GM19099 (cell line): ENCODE measurements around the gene UBASH3B.

Experiments
- POLR2A ChIP-seq: IDR thresholded peaks from 3 replicates; pipeline ENCODE4 v1.6.1; 2011; ENCODE audit warnings: low read depth; ENCODE audit not compliant: insufficient read length; ENCODE audit errors: extremely low read depth

Gene UBASH3B

DNA sequence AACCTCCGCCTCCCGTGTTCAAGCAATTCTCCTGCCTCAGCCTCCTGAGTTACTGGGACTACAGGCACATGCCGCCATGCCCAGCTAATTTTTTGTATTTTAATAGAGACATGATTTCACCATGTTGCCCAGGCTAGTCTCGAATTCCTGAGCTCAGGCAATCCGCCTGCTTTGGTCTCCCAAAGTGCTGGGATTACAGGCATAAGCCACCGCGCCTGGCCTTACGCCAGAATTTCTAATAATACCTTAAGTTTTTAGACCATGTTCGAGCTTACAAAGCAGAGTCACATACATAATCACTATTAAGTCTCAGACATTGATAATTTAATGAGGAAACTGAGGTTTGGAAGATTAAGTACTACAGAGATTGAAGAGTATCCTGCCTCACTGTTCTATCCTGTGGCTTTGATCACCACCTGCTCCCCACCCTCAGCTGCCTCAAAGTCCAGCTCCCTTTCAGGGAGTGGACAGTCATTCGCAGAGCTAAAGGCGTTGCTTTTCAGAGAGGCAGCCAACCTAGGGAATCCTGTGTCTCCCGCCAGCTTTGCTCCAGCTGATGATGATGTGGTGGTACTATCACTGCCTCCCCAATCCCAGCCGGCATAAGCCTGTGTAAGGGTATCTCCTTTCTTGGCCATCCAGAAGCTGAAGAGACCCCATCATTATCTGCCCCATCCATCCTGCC lies 7.7 kb downstream of the UBASH3B start:
- no peak for TF ChIP-seq POLR2A

DNA sequence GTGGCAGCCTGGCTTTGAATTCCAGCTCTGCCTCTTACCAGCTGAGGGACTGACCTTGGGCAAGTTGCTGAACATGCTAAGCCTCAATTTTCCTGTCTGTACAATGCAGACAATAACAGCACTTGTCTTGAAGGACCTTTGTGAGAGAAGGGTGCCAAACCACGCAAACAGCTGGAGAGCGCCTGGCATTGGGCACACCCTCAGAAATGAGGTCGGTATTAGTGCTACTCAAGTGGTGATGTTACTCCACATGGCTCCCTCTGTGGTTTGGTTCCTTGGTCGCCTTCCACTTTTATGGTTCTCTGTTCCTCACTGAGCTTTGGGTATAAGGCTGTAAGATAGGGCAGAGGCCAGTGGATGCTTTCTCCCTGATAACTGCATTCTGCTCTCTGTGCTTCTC lies 8.2 kb downstream of the UBASH3B start:
- TF ChIP-seq POLR2A = no peak

DNA sequence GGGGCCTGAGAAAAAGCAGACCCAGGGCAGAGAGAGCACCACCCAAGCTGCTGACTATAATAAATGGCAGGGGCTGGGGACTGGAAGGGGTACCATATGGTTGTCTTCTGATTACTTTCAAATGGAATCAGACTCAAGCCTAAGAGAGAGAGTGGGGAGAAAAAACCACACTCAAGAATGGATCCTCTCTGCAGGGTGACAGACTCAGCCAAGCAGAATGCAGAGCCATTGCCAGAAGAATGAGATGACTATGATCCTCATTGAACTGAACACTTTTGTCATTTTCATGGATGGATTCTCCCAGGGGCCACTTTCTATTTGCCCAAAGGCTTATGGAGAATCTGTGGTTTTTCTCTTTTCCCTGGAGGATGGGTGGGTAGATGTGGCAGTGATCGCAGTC lies 8.7 kb downstream of the UBASH3B start:
- TF ChIP-seq POLR2A = no peak

DNA sequence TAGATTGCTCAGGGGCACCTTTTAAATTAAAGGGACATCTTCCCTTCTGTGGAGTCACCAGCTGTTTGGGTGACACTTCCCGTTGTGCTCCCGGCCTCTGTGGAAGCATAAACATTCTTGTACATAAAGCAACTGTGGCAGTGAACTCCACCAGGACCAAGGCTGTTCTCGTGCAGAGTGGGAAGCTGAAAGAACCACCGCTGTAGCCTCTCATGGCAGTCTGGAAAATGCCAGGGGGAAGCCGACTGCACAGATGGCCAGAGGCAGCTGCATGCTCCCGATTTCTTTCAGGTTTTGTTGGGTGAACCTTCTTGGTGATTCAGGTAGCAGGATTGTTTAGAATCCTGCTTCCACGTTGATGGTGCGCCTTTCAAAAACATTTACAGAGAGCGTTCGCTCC lies 10.3 kb downstream of the UBASH3B start:
- no peak for TF ChIP-seq POLR2A

DNA sequence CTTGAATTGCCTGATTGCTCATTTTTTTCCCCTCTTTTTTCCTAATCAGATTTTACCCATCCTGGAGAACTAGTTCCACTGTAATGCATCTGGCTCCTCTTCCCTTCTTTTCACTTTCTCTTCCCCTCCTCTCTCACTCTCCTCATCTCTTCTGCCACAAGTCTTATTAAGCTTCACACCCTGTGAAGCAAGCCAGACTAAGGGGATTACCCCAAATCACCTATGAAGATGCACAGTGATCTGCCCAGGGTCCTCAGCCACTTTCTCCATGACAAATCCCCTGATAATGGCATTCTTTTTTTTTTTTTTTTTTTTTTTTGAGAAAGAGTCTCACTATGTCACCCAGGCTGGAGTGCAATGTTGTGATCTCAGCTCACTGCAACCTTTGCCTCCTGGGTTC lies 11.2 kb downstream of the UBASH3B start:
- no peak for TF ChIP-seq POLR2A

- TF ChIP-seq POLR2A = no peak
These were observed 13.1 kb downstream of the UBASH3B start for GRCh38 chr11:122668562-122669090.

DNA sequence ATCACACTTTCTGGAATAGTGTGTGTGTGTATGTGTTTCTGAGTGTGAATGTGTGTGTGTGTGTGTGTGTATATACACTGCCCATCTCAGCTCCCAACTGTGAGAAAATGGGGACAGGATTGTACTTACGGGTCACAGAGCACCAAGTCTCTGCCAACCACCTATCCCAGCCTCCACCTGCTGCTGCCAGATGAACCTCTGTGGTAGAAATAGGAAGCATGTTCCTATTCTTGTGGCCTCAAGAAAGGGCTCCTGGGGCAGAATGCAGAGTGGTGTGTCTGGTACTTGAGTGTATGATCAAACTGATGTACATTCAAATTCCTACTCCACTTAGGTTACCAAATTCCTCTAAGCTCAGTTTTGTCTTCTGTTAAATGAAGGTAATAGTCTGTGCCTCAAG lies 14.6 kb downstream of the UBASH3B start:
- TF ChIP-seq POLR2A = no peak

GRCh38 chr11:122671400-122671891 lies 15.9 kb downstream of the UBASH3B start:
- TF ChIP-seq POLR2A = no peak

DNA sequence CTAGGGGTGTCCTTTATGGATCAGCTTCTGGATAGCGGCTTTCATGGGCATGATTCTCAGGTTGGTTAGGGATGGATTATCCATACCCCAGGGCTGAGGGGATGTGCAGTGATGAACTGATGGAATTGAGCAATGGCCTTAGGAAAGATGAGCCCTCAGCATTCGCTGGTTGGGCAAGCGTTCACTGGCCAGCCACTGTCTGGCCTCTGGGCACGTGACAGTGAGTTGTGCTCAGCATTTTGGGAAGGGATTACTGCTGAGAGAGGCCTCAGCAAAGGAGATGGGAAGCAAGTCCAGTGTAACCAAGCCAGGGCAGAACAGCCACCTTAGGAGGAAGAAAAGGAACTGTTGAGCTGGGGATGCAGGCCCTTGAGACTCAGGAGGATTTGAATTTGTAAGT lies 17.4 kb downstream of the UBASH3B start:
- TF ChIP-seq POLR2A = no peak

DNA sequence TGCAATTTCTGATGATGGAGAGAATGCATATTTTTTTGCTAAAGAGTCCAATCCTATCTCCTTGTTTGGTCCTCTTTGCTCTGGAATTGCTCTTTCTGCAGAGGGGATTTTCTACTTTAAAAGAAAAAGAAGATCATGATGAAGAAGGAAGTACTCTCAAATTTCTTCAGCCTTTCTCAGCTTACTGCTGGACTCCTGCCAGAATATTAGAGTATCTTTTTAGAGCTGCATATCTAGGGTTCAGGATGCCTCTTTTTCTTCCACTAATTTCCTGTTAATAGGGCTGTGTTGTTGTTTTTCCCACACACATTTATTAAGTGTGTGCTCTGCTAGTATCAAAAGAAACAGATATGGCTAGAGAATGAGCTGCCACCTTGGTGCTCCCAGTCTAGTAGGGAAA lies 18.2 kb downstream of the UBASH3B start:
- TF ChIP-seq POLR2A = no peak

DNA sequence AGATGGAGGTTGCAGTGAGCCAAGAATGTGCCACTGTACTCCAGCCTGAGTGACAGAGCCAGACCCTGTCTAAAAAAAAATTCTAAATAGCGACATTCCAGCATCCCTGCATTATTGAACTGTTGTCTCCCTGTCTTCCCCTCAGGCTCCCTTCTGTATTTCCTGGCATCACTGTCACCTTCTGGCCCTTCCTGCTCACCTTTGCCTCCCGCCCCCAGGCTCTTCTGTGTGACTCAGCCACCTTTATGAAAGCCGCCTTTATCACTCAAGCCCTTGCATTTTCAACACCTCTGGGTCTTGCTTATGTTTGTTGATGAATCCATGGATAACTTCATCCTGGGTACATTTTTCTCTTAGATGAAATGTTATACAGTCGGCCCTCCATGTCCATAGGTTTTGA lies 21.1 kb downstream of the UBASH3B start:
- no peak for TF ChIP-seq POLR2A

GRCh38 chr11:122677256-122677655 lies 21.7 kb downstream of the UBASH3B start:
- no peak for TF ChIP-seq POLR2A

DNA sequence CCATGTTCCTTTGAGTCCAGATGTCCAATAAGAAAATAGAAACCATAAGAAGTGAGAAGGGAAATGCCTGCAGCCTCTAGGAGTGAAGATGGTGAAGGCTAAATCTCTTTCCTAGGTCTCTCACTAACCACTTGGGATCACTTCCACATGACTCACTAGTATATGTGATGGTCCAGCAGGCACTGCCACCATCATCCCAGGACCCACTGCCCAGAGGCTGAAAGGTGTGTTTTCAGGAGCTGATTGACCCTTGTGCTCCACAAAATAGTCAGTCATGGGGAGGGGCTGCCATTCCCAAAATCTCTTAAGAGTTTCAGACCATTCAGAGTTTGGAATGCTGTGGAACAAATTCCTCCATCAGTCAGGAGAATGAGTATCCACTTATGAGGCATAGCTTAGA lies 22.9 kb downstream of the UBASH3B start:
- TF ChIP-seq POLR2A = no peak

- TF ChIP-seq POLR2A = no peak
These were observed 23.9 kb downstream of the UBASH3B start for GRCh38 chr11:122679466-122679865.

- no peak for TF ChIP-seq POLR2A
These were observed 25.5 kb downstream of the UBASH3B start for GRCh38 chr11:122681070-122681469.

GRCh38 chr11:122681735-122682134 lies 26.2 kb downstream of the UBASH3B start:
- no peak for TF ChIP-seq POLR2A

GRCh38 chr11:122682464-122682863 lies 26.9 kb downstream of the UBASH3B start:
- no peak for TF ChIP-seq POLR2A
